Liver (tissue), 9 donors: ENCODE data around the gene MYBPC2. TPM values are rescaled to one million over a fixed set of nuclear protein-coding genes. Genes with fewer than 3 reads are reported as not detected.

Experiments
- DNase-seq: peaks from one replicate; pipeline ENCODE4 v3.0.0-alpha.2; 2017; ENCODE audit warnings: low spot score
- H3K27ac ChIP-seq, 2 donors: one replicate each; pipeline ENCODE4 v1.7.0; 2013; ENCODE audit warnings: inconsistent platforms in 2 of 2, low read length in 2 of 2, control low read depth in 1 of 2, low read depth in 1 of 2, mild to moderate bottlenecking in 1 of 2
- H3K27me3 ChIP-seq, 4 donors: one replicate each; pipeline versions ENCODE4 v1.6.1 to v1.7.0; 2013; ENCODE audit warnings: low read length in 3 of 4, inconsistent platforms in 1 of 4, mild to moderate bottlenecking in 1 of 4, moderate library complexity in 1 of 4; ENCODE audit not compliant: control insufficient read depth in 4 of 4, insufficient read depth in 4 of 4
- H3K36me3 ChIP-seq, 4 donors: one replicate each; pipeline versions ENCODE4 v1.6.1 to v1.7.0; 2013; ENCODE audit warnings: low read length in 3 of 4, mild to moderate bottlenecking in 3 of 4, low read depth in 1 of 4, moderate library complexity in 1 of 4; ENCODE audit not compliant: control insufficient read depth in 4 of 4, insufficient read depth in 3 of 4
- H3K4me1 ChIP-seq, 4 donors: one replicate each; pipeline versions ENCODE4 v1.6.1 to v1.7.0; 2013; ENCODE audit warnings: low read length in 3 of 4, mild to moderate bottlenecking in 3 of 4, moderate library complexity in 1 of 4; ENCODE audit not compliant: control insufficient read depth in 4 of 4, insufficient read depth in 4 of 4
- H3K4me3 ChIP-seq, 3 donors: one replicate each; pipeline versions ENCODE4 v1.6.1 to v1.7.0; 2013; ENCODE audit warnings: low read length in 3 of 3, control low read depth in 1 of 3, low read depth in 1 of 3, mild to moderate bottlenecking in 1 of 3
- H3K9ac ChIP-seq, 2 donors: one replicate each; pipeline ENCODE4 v1.7.0; 2013; ENCODE audit warnings: low read length in 2 of 2, mild to moderate bottlenecking in 2 of 2, moderate library complexity in 2 of 2, control low read depth in 1 of 2, low read depth in 1 of 2
- H3K9me3 ChIP-seq, 4 donors: one replicate each; pipeline versions ENCODE4 v1.6.1 to v1.7.0; 2013; ENCODE audit warnings: low read length in 3 of 4; ENCODE audit not compliant: control insufficient read depth in 4 of 4
- EGR1 ChIP-seq, 2 donors: IDR thresholded peaks; 2 replicates each; pipeline ENCODE4 v1.6.1; 2016 to 2018; ENCODE audit warnings: antibody characterized with exemption in 2 of 2, low read depth in 2 of 2
- FOXA1 ChIP-seq: IDR thresholded peaks from 2 replicates; pipeline ENCODE4 v1.6.1; 2016; ENCODE audit warnings: antibody characterized with exemption
- FOXA2 ChIP-seq: IDR thresholded peaks from 2 replicates; pipeline ENCODE4 v1.6.1; 2016; ENCODE audit warnings: antibody characterized with exemption
- GABPA ChIP-seq, 2 donors: IDR thresholded peaks in 1 of 2; conservative IDR thresholded peaks in 1 of 2; 2 replicates each; pipeline ENCODE4 v1.6.1; 2016; ENCODE audit warnings: antibody characterized with exemption in 2 of 2, mild to moderate bottlenecking in 1 of 2, moderate library complexity in 1 of 2
- HNF4A ChIP-seq, 2 donors: conservative IDR thresholded peaks; 2 replicates each; pipeline ENCODE4 v1.6.1; 2016; ENCODE audit warnings: antibody characterized with exemption in 2 of 2, mild to moderate bottlenecking in 2 of 2
- HNF4G ChIP-seq: IDR thresholded peaks from 2 replicates; pipeline ENCODE4 v1.6.1; 2016; ENCODE audit warnings: antibody characterized with exemption
- JUND ChIP-seq, 2 donors: IDR thresholded peaks; 2 replicates each; pipeline ENCODE4 v1.6.1; 2016; ENCODE audit warnings: antibody characterized with exemption in 2 of 2
- NR2F2 ChIP-seq: IDR thresholded peaks from 2 replicates; pipeline ENCODE4 v1.6.1; 2016; ENCODE audit warnings: antibody characterized with exemption
- RAD21 ChIP-seq, 2 donors: IDR thresholded peaks; 2 replicates each; pipeline ENCODE4 v1.6.1; 2016; ENCODE audit warnings: antibody characterized with exemption in 2 of 2, mild to moderate bottlenecking in 2 of 2
- REST ChIP-seq: IDR thresholded peaks from 2 replicates; pipeline ENCODE4 v1.6.1; 2016; ENCODE audit warnings: antibody characterized with exemption, mild to moderate bottlenecking
- RXRA ChIP-seq, 2 donors: IDR thresholded peaks; 2 replicates each; pipeline ENCODE4 v1.6.1; 2017 to 2018; ENCODE audit warnings: antibody characterized with exemption in 2 of 2, mild to moderate bottlenecking in 1 of 2
- SP1 ChIP-seq: IDR thresholded peaks from 2 replicates; pipeline ENCODE4 v1.6.1; 2018; ENCODE audit warnings: antibody characterized with exemption, mild to moderate bottlenecking
- TAF1 ChIP-seq: conservative IDR thresholded peaks from 2 replicates; pipeline ENCODE4 v1.6.1; 2016; ENCODE audit warnings: antibody characterized with exemption, mild to moderate bottlenecking
- YY1 ChIP-seq: IDR thresholded peaks from 2 replicates; pipeline ENCODE4 v1.6.1; 2016; ENCODE audit warnings: antibody characterized with exemption, mild to moderate bottlenecking
- ZBTB33 ChIP-seq: IDR thresholded peaks from 2 replicates; pipeline ENCODE4 v1.6.1; 2016; ENCODE audit warnings: antibody characterized with exemption
- WGBS: extraction: QIAGEN DNeasy Blood & Tissue Kit; methylation state at CpG from one replicate; pipeline ENCODE4 v1.1.7; 2013; 5-methylcytosine and 5-hydroxymethylcytosine counted together
- polyA plus RNA-seq, 2 donors: library from polyadenylated mRNA; stranded (reverse) in 1 of 2; unstranded in 1 of 2; fragments of 200-250 nt in 1 of 2; fragments of >200 nt in 1 of 2; fragmentation: Nextera tagmentation in 1 of 2; extraction: Ambion mirVana in 1 of 2; gene quantifications; one replicate each; pipeline versions ENCODE4 v1.2.1 to v1.2.3, GENCODE V29; 2013 to 2015
- total RNA-seq, 2 donors: library from RNA; depleted of rRNA; stranded (reverse); fragments of >200 nt; gene quantifications; one replicate each; pipeline ENCODE4 v1.2.3, GENCODE V29; 2014
- TF ChIP-seq, protein P1 (sequence below): IDR thresholded peaks from 2 replicates; pipeline ENCODE4 v1.6.1; 2016; ENCODE audit warnings: antibody characterized with exemption
- TF ChIP-seq, protein P2 (sequence below): IDR thresholded peaks from 2 replicates; pipeline ENCODE4 v1.6.1; 2016; ENCODE audit warnings: antibody characterized with exemption
- TF ChIP-seq, protein P3 (sequence below): fragments of 150-350 bp; IDR thresholded peaks from 2 replicates; pipeline ENCODE4 v1.5.1; 2017; ENCODE audit warnings: improper control_type of control experiment, low read depth, low read length; ENCODE audit not compliant: missing input control
- donor health status: healthy.
- donor health status: healthy.
- donor health status: healthy.
- donor health status: healthy.
- donor health status: healthy.

MYBPC2 gene
- total and polyA plus RNA-seq, 4 donors = under 0.01 TPM; not detected in 3

DNA sequence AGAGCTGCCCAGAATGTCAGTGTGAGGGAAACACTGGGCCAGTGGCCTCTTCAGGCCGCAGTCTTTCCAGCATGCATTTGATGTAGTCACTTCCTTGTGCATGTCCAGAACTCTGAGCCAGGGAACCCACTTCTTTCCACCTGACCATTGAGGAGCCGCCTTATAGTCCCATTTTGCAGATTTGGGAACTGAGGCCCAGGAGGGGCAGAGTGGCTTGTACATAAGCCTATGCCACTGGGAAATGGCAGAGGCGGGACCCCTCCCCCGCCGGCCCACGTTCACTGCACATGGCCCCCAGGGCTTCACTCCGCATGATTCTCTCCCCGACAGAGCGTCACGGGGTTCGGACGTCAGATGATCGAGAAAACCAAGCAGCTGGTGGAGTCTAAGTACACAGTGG, 19.6 kb upstream of the MYBPC2 start:
- Histone ChIP-seq H3K4me1 (no peaks in the 10 kb centered on the region), H3K27ac (no peak overlapping the region), H3K4me3 (no peak overlapping the region), H3K27me3 (peaks cover 0 to 3% (median 0%) of the 10 kb centered on the region in 4 donors), H3K36me3 (peaks cover 0 to 4% (median 1%) of the 10 kb centered on the region in 4 donors), H3K9me3 (no peaks in the 10 kb centered on the region), H3K9ac (no peak overlapping the region)
- no peak for DNase-seq
- TF ChIP-seq NR2F2 = no peak
- no peak for TF ChIP-seq HNF4A (conservative IDR thresholded peaks at IDR 0.05)
- TF ChIP-seq, protein P1, sequence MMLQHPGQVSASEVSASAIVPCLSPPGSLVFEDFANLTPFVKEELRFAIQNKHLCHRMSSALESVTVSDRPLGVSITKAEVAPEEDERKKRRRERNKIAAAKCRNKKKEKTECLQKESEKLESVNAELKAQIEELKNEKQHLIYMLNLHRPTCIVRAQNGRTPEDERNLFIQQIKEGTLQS = no peak
- TF ChIP-seq YY1 = no peak
- TF ChIP-seq HNF4G = no peak
- TF ChIP-seq TAF1 = no peak
- no peak for TF ChIP-seq EGR1 (IDR thresholded peaks at IDR 0.05; ENCODE audit: low read depth in 2 of 2)
- no peak for TF ChIP-seq FOXA1
- TF ChIP-seq ZBTB33 = no peak
- TF ChIP-seq GABPA (IDR thresholded peaks at IDR 0.05 in 1 of 2, conservative IDR thresholded peaks at IDR 0.05 in 1 of 2) = no peak
- TF ChIP-seq, protein P2, sequence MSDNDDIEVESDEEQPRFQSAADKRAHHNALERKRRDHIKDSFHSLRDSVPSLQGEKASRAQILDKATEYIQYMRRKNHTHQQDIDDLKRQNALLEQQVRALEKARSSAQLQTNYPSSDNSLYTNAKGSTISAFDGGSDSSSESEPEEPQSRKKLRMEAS = no peak
- no peak for TF ChIP-seq SP1
- TF ChIP-seq RXRA (IDR thresholded peaks at IDR 0.05) = no peak
- TF ChIP-seq RAD21 (IDR thresholded peaks at IDR 0.05) = no peak
- TF ChIP-seq JUND (IDR thresholded peaks at IDR 0.05) = no peak
- TF ChIP-seq, protein P3, sequence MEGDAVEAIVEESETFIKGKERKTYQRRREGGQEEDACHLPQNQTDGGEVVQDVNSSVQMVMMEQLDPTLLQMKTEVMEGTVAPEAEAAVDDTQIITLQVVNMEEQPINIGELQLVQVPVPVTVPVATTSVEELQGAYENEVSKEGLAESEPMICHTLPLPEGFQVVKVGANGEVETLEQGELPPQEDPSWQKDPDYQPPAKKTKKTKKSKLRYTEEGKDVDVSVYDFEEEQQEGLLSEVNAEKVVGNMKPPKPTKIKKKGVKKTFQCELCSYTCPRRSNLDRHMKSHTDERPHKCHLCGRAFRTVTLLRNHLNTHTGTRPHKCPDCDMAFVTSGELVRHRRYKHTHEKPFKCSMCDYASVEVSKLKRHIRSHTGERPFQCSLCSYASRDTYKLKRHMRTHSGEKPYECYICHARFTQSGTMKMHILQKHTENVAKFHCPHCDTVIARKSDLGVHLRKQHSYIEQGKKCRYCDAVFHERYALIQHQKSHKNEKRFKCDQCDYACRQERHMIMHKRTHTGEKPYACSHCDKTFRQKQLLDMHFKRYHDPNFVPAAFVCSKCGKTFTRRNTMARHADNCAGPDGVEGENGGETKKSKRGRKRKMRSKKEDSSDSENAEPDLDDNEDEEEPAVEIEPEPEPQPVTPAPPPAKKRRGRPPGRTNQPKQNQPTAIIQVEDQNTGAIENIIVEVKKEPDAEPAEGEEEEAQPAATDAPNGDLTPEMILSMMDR = no peak
- TF ChIP-seq FOXA2 = no peak
- no peak for TF ChIP-seq REST
- 96% methylated on average over 13 of the region's 13 CpGs for WGBS
